Ishikawa (cell line): ENCODE data around the gene HOXA9.

Experiments used
- CEBPB ChIP-seq: IDR thresholded peaks from 2 replicates; pipeline ENCODE4 v1.6.1; 2012
- FOXM1 ChIP-seq: IDR thresholded peaks from 2 replicates; pipeline ENCODE4 v1.6.1; 2012; ENCODE audit warnings: low read depth, borderline replicate concordance
- MAX ChIP-seq: IDR thresholded peaks from 2 replicates; pipeline ENCODE4 v1.6.1; 2012
- NFIC ChIP-seq: IDR thresholded peaks from 2 replicates; pipeline ENCODE4 v1.6.1; 2012
- TAF1 ChIP-seq: IDR thresholded peaks from 2 replicates; pipeline ENCODE4 v1.6.1; 2012; ENCODE audit warnings: low read depth, mild to moderate bottlenecking
- TCF12 ChIP-seq: IDR thresholded peaks from 2 replicates; pipeline ENCODE4 v1.6.1; 2012; ENCODE audit warnings: low read depth
- YY1 ChIP-seq: IDR thresholded peaks from 2 replicates; pipeline ENCODE4 v1.6.1; 2012; ENCODE audit warnings: low read depth
- TF ChIP-seq, protein P1 (sequence below): IDR thresholded peaks from 2 replicates; pipeline ENCODE4 v1.6.1; 2012

DNA sequence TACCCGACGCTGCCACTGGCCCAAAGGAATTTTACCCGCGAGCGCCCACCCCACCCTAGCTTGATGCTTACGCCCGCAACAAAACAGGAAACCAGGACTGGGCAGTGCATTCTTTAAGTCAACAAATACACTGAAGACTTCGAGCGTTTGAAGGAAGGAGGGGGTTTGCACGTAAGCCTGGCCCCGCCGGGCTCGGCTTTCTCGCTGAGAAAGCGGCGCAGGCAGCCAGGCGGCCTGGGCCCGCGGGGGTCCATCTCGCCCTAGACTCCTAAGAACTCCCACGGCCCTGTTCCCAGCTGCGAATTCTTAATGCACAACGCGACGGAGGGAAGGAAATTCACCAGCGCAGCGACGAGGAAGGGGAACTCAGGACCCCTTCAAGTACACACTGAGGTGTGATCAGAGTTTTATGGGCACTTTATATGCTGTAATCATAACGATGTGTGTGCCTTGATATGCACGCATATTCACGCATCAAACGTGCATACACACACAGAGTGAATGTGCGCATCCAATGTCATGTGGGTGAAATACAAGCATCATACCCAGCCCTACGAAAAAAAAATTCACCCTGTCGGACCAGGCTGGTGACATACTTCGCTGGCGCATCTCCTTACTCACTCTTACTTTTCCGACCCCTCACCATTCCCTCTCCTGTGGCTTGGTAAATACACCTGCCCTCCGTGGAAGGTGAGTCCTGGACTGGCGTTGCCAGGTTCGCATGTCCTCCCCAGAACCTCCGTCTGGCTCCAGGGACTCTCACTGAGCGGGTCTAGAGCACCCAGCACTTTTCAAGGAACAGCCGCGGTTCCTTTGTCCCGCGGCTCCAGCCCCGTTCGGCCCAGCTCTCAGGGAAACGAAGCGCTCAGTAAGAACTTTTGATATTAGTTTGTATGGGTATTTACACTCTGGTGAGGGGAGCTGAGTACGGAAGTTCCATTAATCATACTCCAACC lies 40.3 kb upstream of the HOXA9 start:
- TF ChIP-seq MAX (no peak), TAF1 (no peak), NFIC (no peak), CEBPB (no peak), YY1 (no peak), FOXM1 (no peak), TCF12 (no peak)
- TF ChIP-seq, protein P1, sequence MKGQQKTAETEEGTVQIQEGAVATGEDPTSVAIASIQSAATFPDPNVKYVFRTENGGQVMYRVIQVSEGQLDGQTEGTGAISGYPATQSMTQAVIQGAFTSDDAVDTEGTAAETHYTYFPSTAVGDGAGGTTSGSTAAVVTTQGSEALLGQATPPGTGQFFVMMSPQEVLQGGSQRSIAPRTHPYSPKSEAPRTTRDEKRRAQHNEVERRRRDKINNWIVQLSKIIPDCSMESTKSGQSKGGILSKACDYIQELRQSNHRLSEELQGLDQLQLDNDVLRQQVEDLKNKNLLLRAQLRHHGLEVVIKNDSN = no peak
